Naive thymus-derived CD4-positive, alpha-beta T cell (primary cell): ENCODE data around the gene SLPI. TPM values are rescaled to one million over a fixed set of nuclear protein-coding genes. Genes with fewer than 3 reads are reported as not detected.

Source experiments
- ATAC-seq: fragments of 150-1000 bp; cut with Tn5 transposase; 2 replicates; pipeline ENCODE4 v1.10.0; 2021; ENCODE audit warnings: mild to moderate bottlenecking, moderate library complexity
- CTCF ChIA-PET: fragments of 350-600 bp; sonication (Branson Sonifier 250); formaldehyde crosslinking; loops from one replicate; lab custom pipeline; 2021; ENCODE audit warnings: antibody characterized with exemption; lab: Charles Lee
- POLR2A ChIA-PET: fragments of 350-600 bp; sonication (Branson Sonifier 250); formaldehyde crosslinking; loops from one replicate; lab custom pipeline; 2021; ENCODE audit warnings: antibody characterized with exemption, inconsistent platforms; lab: Charles Lee
- DNase-seq, 9 donors: peaks; one replicate each; pipeline versions ENCODE4 v3.0.0 to v3.0.0-alpha.2; 2020 to 2022; ENCODE audit warnings: mixed read lengths in 1 of 9
- H3K27ac ChIP-seq: one replicate; pipeline ENCODE4 v1.7.0; 2013; ENCODE audit warnings: mild to moderate bottlenecking, low read depth, low read length, moderate library complexity
- H3K27me3 ChIP-seq, 2 donors: one replicate each; pipeline ENCODE4 v1.7.0; 2013; ENCODE audit warnings: low read length in 2 of 2, mild to moderate bottlenecking in 2 of 2, moderate library complexity in 2 of 2; ENCODE audit not compliant: control insufficient read depth in 2 of 2, insufficient read depth in 2 of 2
- H3K36me3 ChIP-seq, 3 experiments: 1 replicate in 2 of 3; 2 replicates in 1 of 3; pipeline ENCODE4 v1.7.0; 2013; ENCODE audit warnings: low read length in 3 of 3, mild to moderate bottlenecking in 3 of 3, moderate library complexity in 1 of 3; ENCODE audit not compliant: insufficient read depth in 3 of 3, control insufficient read depth in 2 of 3
- H3K4me1 ChIP-seq, 2 donors: one replicate each; pipeline ENCODE4 v1.7.0; 2013; ENCODE audit warnings: low read length in 2 of 2, mild to moderate bottlenecking in 2 of 2, moderate library complexity in 1 of 2; ENCODE audit not compliant: control insufficient read depth in 2 of 2, insufficient read depth in 2 of 2
- H3K4me3 ChIP-seq: 2 replicates; pipeline ENCODE4 v1.7.0; 2013; ENCODE audit warnings: mild to moderate bottlenecking, low read length
- H3K9me3 ChIP-seq, 3 experiments: 1 replicate in 2 of 3; 2 replicates in 1 of 3; pipeline ENCODE4 v1.7.0; 2013; ENCODE audit warnings: low read length in 3 of 3; ENCODE audit not compliant: control insufficient read depth in 2 of 3
- H3K27ac Mint-ChIP-seq, 9 donors: one replicate each; pipeline ENCODE4 v1.8.0; 2020 to 2022; ENCODE audit warnings: mixed read lengths in 9 of 9, mild to moderate bottlenecking in 8 of 9, moderate library complexity in 5 of 9, inconsistent platforms in 2 of 9
- H3K27me3 Mint-ChIP-seq, 5 donors: one replicate each; pipeline ENCODE4 v1.8.0; 2021 to 2022; ENCODE audit warnings: mixed read lengths in 5 of 5, mild to moderate bottlenecking in 1 of 5
- H3K36me3 Mint-ChIP-seq, 5 donors: one replicate each; pipeline ENCODE4 v1.8.0; 2020 to 2022; ENCODE audit warnings: mixed read lengths in 5 of 5, mild to moderate bottlenecking in 3 of 5, inconsistent platforms in 1 of 5
- H3K4me1 Mint-ChIP-seq, 7 donors: one replicate each; pipeline ENCODE4 v1.8.0; 2020 to 2022; ENCODE audit warnings: mixed read lengths in 7 of 7, mild to moderate bottlenecking in 3 of 7, inconsistent platforms in 1 of 7
- H3K4me3 Mint-ChIP-seq, 10 donors: one replicate each; pipeline ENCODE4 v1.8.0; 2020 to 2022; ENCODE audit warnings: mild to moderate bottlenecking in 10 of 10, mixed read lengths in 10 of 10, moderate library complexity in 6 of 10, inconsistent platforms in 2 of 10
- H3K9me3 Mint-ChIP-seq, 11 donors: one replicate each; pipeline ENCODE4 v1.8.0; 2020 to 2022; ENCODE audit warnings: mixed read lengths in 11 of 11, mild to moderate bottlenecking in 4 of 11, inconsistent platforms in 1 of 11, moderate library complexity in 1 of 11
- intact Hi-C, 2 donors: fragments of 100-400 bp; cut with micrococcal nuclease; formaldehyde crosslinking; loops; one replicate each; pipeline ENCODE4 v1.15.1; 2023
- polyA plus RNA-seq, 2 donors: library from polyadenylated mRNA; unstranded; fragments of 300-500 nt; fragmentation: Illumina TruSeq; gene quantifications; one replicate each; pipeline ENCODE4 v1.2.3, GENCODE V29; 2021
- total RNA-seq, 6 experiments: library from RNA in 5 of 6; stranded (reverse) in 5 of 6; gene quantifications; 1 replicate in 5 of 6; 2 replicates in 1 of 6; pipeline ENCODE4 v1.2.3 and lab custom pipeline; 2021 to 2026

The SLPI gene
- total and polyA plus RNA-seq, 7 experiments from 2014 or later, result 0.96 TPM; not detected in 6

GRCh38 chr20:45251884-45252560 lies 2.3 kb downstream of the SLPI start:
- Histone ChIP-seq H3K4me1 (no peaks in the 10 kb centered on the region), H3K4me3 (no peak overlapping the region), H3K27me3 (no peaks in the 10 kb centered on the region), H3K9me3 (no peaks in the 10 kb centered on the region), H3K36me3 (no peaks in the 10 kb centered on the region), H3K27ac (no peak overlapping the region)
- no peak overlapping the region for H3K27ac Mint-ChIP-seq
- H3K4me1 Mint-ChIP-seq, result peaks cover 0 to 7% (median 0%) of the 10 kb centered on the region in 7 donors
- intact Hi-C loops, result no loop called here
- ATAC-seq (no peak), DNase-seq (no peak)
- ChIA-PET CTCF (interaction anchor here (0.6 kb wide), 1 partner anchor 1126 kb away, joined by 3 read pairs; no protein-coding TSS in a partner anchor), POLR2A (no interaction called here)
- no peaks in the 10 kb centered on the region for H3K9me3 Mint-ChIP-seq
- H3K36me3 Mint-ChIP-seq, result no peaks in the 10 kb centered on the region
- H3K27me3 Mint-ChIP-seq, result peaks cover 40 to 62% (median 50%) of the 10 kb centered on the region in 5 donors
- H3K4me3 Mint-ChIP-seq, result no peak overlapping the region

DNA sequence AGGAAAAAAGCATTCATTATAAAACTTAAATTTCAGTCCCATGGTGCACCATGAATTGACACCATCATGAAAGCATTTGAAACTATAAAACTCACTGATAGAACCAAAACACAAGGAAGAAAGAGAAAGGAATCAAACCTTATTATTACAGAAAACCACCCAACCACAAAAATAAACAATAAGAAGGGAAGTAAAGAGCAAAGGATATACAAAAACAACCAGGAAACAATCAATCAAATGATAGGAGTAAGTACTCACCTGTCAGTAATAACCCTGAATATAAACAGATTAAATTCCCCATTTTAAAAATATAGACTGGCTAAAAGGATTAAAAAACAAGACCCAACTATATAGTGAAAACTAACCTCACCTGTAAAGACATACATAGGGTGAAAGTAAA lies 5.8 kb downstream of the SLPI start:
- ATAC-seq (no peak), DNase-seq (no peak)
- peaks cover 56 to 78% (median 75%) of the 10 kb centered on the region in 5 donors for H3K27me3 Mint-ChIP-seq
- CTCF ChIA-PET, result no interaction called here
- no peak overlapping the region for H3K4me3 Mint-ChIP-seq
- POLR2A ChIA-PET, result no interaction called here
- Histone ChIP-seq H3K9me3 (no peaks in the 10 kb centered on the region), H3K36me3 (no peaks in the 10 kb centered on the region), H3K4me3 (no peak overlapping the region), H3K4me1 (no peaks in the 10 kb centered on the region), H3K27me3 (no peaks in the 10 kb centered on the region), H3K27ac (no peak overlapping the region)
- no peaks in the 10 kb centered on the region for H3K4me1 Mint-ChIP-seq
- intact Hi-C loops, result no loop called here
- no peak overlapping the region for H3K27ac Mint-ChIP-seq
- no peaks in the 10 kb centered on the region for H3K36me3 Mint-ChIP-seq
- H3K9me3 Mint-ChIP-seq, result no peaks in the 10 kb centered on the region

DNA sequence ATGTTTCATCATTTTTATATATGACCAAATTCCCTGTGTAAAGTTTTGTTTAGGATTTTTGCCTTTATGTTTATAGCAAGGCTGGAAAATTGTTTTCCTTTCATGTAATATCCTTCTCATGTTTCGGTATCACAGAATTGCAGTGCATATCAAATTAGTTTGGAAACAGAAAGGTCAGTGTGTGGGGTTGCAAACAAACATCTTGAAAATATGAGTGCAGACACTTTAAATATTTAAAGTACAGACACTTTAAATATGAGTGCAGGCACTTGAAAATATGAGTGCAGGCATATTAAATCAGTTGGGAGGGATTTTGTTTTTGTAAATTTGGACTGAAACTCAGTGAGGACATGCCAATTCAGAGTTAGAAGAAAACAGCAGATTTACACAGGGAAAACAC lies 6.5 kb downstream of the SLPI start:
- H3K36me3 Mint-ChIP-seq, result no peaks in the 10 kb centered on the region
- CTCF ChIA-PET, result no interaction called here
- no peak overlapping the region for H3K4me3 ChIP-seq
- no peaks in the 10 kb centered on the region for H3K4me1 Mint-ChIP-seq
- no peak overlapping the region for H3K4me3 Mint-ChIP-seq
- DNase-seq (no peak), ATAC-seq (no peak)
- H3K4me1 ChIP-seq, result no peaks in the 10 kb centered on the region
- peaks cover 0 to 4% of the 10 kb centered on the region in 2 donors for H3K27me3 ChIP-seq
- no peaks in the 10 kb centered on the region for H3K9me3 Mint-ChIP-seq
- no peaks in the 10 kb centered on the region for H3K9me3 ChIP-seq
- POLR2A ChIA-PET, result no interaction called here
- peaks cover 59 to 83% (median 75%) of the 10 kb centered on the region in 5 donors for H3K27me3 Mint-ChIP-seq
- H3K27ac Mint-ChIP-seq, result no peak overlapping the region
- H3K36me3 ChIP-seq, result no peaks in the 10 kb centered on the region
- intact Hi-C loops, result no loop called here
- no peak overlapping the region for H3K27ac ChIP-seq

DNA sequence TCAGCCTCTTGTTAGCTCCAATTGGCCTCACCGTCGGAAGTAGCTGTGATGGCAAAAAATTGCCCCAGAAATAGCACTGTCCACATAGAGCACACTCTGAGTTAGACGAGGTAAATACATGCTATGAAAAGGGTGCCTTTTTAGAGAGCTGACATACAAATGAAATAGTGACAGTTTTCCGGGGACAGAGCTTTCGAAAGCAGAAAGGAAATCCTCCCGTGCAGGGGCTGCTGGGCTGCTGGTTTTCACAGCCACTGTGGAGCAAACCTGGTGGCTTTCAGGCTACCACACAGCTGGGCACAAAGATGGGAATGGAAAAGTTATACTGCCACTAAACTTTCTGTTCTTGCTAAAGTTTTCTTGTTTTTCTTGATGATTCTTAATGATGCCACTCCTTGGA lies 8.3 kb downstream of the SLPI start:
- no peak for DNase-seq
- H3K9me3 ChIP-seq, result no peaks in the 10 kb centered on the region
- no peak overlapping the region for H3K4me3 ChIP-seq
- H3K4me1 ChIP-seq, result no peaks in the 10 kb centered on the region
- H3K27me3 Mint-ChIP-seq, result peaks cover 46 to 86% (median 60%) of the 10 kb centered on the region in 5 donors
- H3K4me1 Mint-ChIP-seq, result no peaks in the 10 kb centered on the region
- CTCF ChIA-PET, result no interaction called here
- H3K27ac Mint-ChIP-seq, result no peak overlapping the region
- no peak for ATAC-seq
- no peak overlapping the region for H3K27ac ChIP-seq
- POLR2A ChIA-PET, result no interaction called here
- H3K36me3 Mint-ChIP-seq, result no peaks in the 10 kb centered on the region
- peaks cover 0 to 4% of the 10 kb centered on the region in 2 donors for H3K27me3 ChIP-seq
- H3K9me3 Mint-ChIP-seq, result no peaks in the 10 kb centered on the region
- no peak overlapping the region for H3K4me3 Mint-ChIP-seq
- intact Hi-C loops, result no loop called here
- no peaks in the 10 kb centered on the region for H3K36me3 ChIP-seq

GRCh38 chr20:45238139-45238538 lies 16.2 kb downstream of the SLPI start:
- no peak overlapping the region for H3K4me3 ChIP-seq
- peaks cover 0 to 13% (median 0%) of the 10 kb centered on the region in 3 experiments for H3K9me3 ChIP-seq
- H3K36me3 Mint-ChIP-seq, result peaks cover 0 to 5% (median 0%) of the 10 kb centered on the region in 5 donors
- no peak overlapping the region for H3K27ac ChIP-seq
- CTCF ChIA-PET, result no interaction called here
- POLR2A ChIA-PET, result no interaction called here
- peaks cover 0 to 33% (median 13%) of the 10 kb centered on the region in 11 donors for H3K9me3 Mint-ChIP-seq
- no peak overlapping the region for H3K4me3 Mint-ChIP-seq
- H3K27me3 ChIP-seq, result no peaks in the 10 kb centered on the region
- ATAC-seq (no peak), DNase-seq (no peak)
- no peak overlapping the region for H3K27ac Mint-ChIP-seq
- intact Hi-C loops, result loop anchor here in 1 of 2 donors (10.0 kb wide), 1 partner anchor 63 kb away; the partner anchor contains the start of gene PI3
- no peaks in the 10 kb centered on the region for H3K36me3 ChIP-seq
- no peaks in the 10 kb centered on the region for H3K4me1 ChIP-seq
- no peaks in the 10 kb centered on the region for H3K4me1 Mint-ChIP-seq
- H3K27me3 Mint-ChIP-seq, result peaks cover 46 to 67% (median 54%) of the 10 kb centered on the region in 5 donors

- ATAC-seq, result no peak
- ChIA-PET CTCF (interaction anchor here (0.6 kb wide), 1 partner anchor 131 kb away, joined by 3 read pairs; no protein-coding TSS in a partner anchor), POLR2A (no interaction called here)
- H3K36me3 ChIP-seq, result no peaks in the 10 kb centered on the region
- H3K27me3 ChIP-seq, result peaks cover 0 to 7% of the 10 kb centered on the region in 2 donors
- no peak overlapping the region for H3K4me3 ChIP-seq
- H3K4me1 ChIP-seq, result no peaks in the 10 kb centered on the region
- H3K27ac Mint-ChIP-seq, result no peak overlapping the region
- DNase-seq, result no peak
- H3K9me3 ChIP-seq, result peaks cover 0 to 13% (median 0%) of the 10 kb centered on the region in 3 experiments
- H3K36me3 Mint-ChIP-seq, result peaks cover 0 to 5% (median 0%) of the 10 kb centered on the region in 5 donors
- H3K4me1 Mint-ChIP-seq, result no peaks in the 10 kb centered on the region
- H3K9me3 Mint-ChIP-seq, result peaks cover 0 to 33% (median 13%) of the 10 kb centered on the region in 11 donors
- intact Hi-C loops, result loop anchor here in 1 of 2 donors (10.0 kb wide), 1 partner anchor 61 kb away; the partner anchor contains the start of gene PI3
- H3K4me3 Mint-ChIP-seq, result no peak overlapping the region
- no peak overlapping the region for H3K27ac ChIP-seq
- H3K27me3 Mint-ChIP-seq, result peaks cover 32 to 71% (median 62%) of the 10 kb centered on the region in 5 donors
Measured at GRCh38 chr20:45235995-45236394, 18.4 kb downstream of the SLPI start.
